Right forelimb (tissue), 1 donor: ENCODE data around the gene PCBD2.
"Not testable (repeated sequence)": the region's sequence is repeated elsewhere in the genome, so short reads cannot be mapped to it uniquely, and the experiment has no call there.

Source experiments
- DNase-seq: peaks from one replicate; pipeline ENCODE4 v3.0.0-alpha.2; 2018

The PCBD2 gene

GRCh38 chr5:134910752-134911151 is 5.8 kb downstream of the PCBD2 start:
- DNase-seq: not testable (repeated sequence)

- no peak for DNase-seq
Observed at GRCh38 chr5:134911285-134912206, 6.6 kb downstream of the PCBD2 start.

- no peak for DNase-seq
Observed at GRCh38 chr5:134913254-134913653, 8.3 kb downstream of the PCBD2 start.

GRCh38 chr5:134913795-134914194 is 8.9 kb downstream of the PCBD2 start:
- DNase-seq: no peak

- DNase-seq: no peak
Observed at GRCh38 chr5:134917070-134917815, 12.3 kb downstream of the PCBD2 start.

- DNase-seq: no peak
Observed at GRCh38 chr5:134918861-134919260, 13.9 kb downstream of the PCBD2 start.

- DNase-seq: no peak
Observed at GRCh38 chr5:134920848-134921575, 16.1 kb downstream of the PCBD2 start.

- no peak for DNase-seq
Observed at GRCh38 chr5:134932508-134932907, 27.6 kb downstream of the PCBD2 start.

- no peak for DNase-seq
Observed at GRCh38 chr5:134934202-134934601, 29.3 kb downstream of the PCBD2 start.

- no peak for DNase-seq
Observed at GRCh38 chr5:134935711-134936602, 31.0 kb downstream of the PCBD2 start.

- no peak for DNase-seq
Observed at GRCh38 chr5:134937526-134937925, 32.6 kb downstream of the PCBD2 start.

- no peak for DNase-seq
Observed at GRCh38 chr5:134938030-134938429, 33.1 kb downstream of the PCBD2 start.

GRCh38 chr5:134939500-134939899 is 34.6 kb downstream of the PCBD2 start:
- DNase-seq: no peak

GRCh38 chr5:134943547-134943946 is 38.6 kb downstream of the PCBD2 start:
- no peak for DNase-seq

GRCh38 chr5:134944630-134945029 is 39.7 kb downstream of the PCBD2 start:
- no peak for DNase-seq

GRCh38 chr5:134945041-134945440 is 40.1 kb downstream of the PCBD2 start:
- DNase-seq: no peak

- peak; percentile 46 for DNase-seq
Observed at GRCh38 chr5:134948911-134949310, 44.0 kb downstream of the PCBD2 start.

- no peak for DNase-seq
Observed at GRCh38 chr5:134949316-134949715, 44.4 kb downstream of the PCBD2 start.

GRCh38 chr5:134957920-134958608 is 53.1 kb downstream of the PCBD2 start:
- no peak for DNase-seq

GRCh38 chr5:134958755-134959154 is 53.8 kb downstream of the PCBD2 start:
- DNase-seq: no peak

- DNase-seq: no peak
Observed at GRCh38 chr5:134963098-134963497, 58.2 kb downstream of the PCBD2 start.
